H1 (cell line): Measurements from ENCODE around the gene ALDH1A3. TPM values are rescaled to one million over a fixed set of nuclear protein-coding genes. Genes with fewer than 3 reads are reported as not detected.

Experiments used
- ATF3 ChIP-seq: IDR thresholded peaks from 2 replicates; pipeline ENCODE4 v1.6.1; 2011; ENCODE audit warnings: low read depth, mild to moderate bottlenecking, low read length; ENCODE audit not compliant: insufficient read depth
- CHD7 ChIP-seq: fragments of 300-600 bp; sonication (generic); IDR thresholded peaks from 2 replicates; pipeline ENCODE4 v1.7.1; 2012; ENCODE audit warnings: low read length, moderate library complexity, mild to moderate bottlenecking, inconsistent platforms; ENCODE audit not compliant: insufficient replicate concordance
- GABPA ChIP-seq: IDR thresholded peaks from 2 replicates; pipeline ENCODE4 v1.6.1; 2011; ENCODE audit warnings: mild to moderate bottlenecking, low read length, moderate library complexity, borderline replicate concordance; ENCODE audit not compliant: insufficient read depth
- PHF8 ChIP-seq: fragments of 200-600 bp; sonication (generic); conservative IDR thresholded peaks from 2 replicates; pipeline ENCODE4 v1.7.1; 2012; ENCODE audit warnings: low read depth, mild to moderate bottlenecking, inconsistent platforms, low read length, moderate library complexity
- RAD21 ChIP-seq, 2 experiments: IDR thresholded peaks in 1 of 2; conservative IDR thresholded peaks in 1 of 2; 2 replicates each; pipeline ENCODE4 v1.6.1; 2011; ENCODE audit warnings: low read depth in 2 of 2, low read length in 2 of 2, improper control_type of control experiment in 1 of 2, inconsistent platforms in 1 of 2, mild to moderate bottlenecking in 1 of 2, moderate library complexity in 1 of 2
- SAP30 ChIP-seq: fragments of 300-600 bp; sonication (generic); IDR thresholded peaks from 2 replicates; pipeline ENCODE4 v1.7.1; 2012; ENCODE audit warnings: low read length, moderate library complexity, mild to moderate bottlenecking, inconsistent platforms; ENCODE audit not compliant: insufficient read depth, insufficient replicate concordance
- TAF7 ChIP-seq: optimal IDR thresholded peaks from 2 replicates; pipeline ENCODE3; 2011; ENCODE audit warnings: low read depth, mild to moderate bottlenecking, inconsistent platforms, low read length, moderate library complexity, borderline replicate concordance
- polyA plus RNA-seq, 7 experiments: library from polyadenylated mRNA; depleted of rRNA in 3 of 7; stranded (reverse) in 5 of 7; unstranded in 2 of 7; fragments of >200 nt in 5 of 7; fragments of 200-250 nt in 2 of 7; gene quantifications; 1 replicate in 5 of 7; 2 replicates in 1 of 7; 4 replicates in 1 of 7; pipeline versions ENCODE4 v1.2.1 to v1.2.3, GENCODE V29; 2011 to 2013; ENCODE audit warnings: missing spikeins in 2 of 7, mixed read lengths in 2 of 7
- total RNA-seq: library from RNA; stranded (reverse); fragmentation: NEBNext Ultra II Directional; extraction: Animal tissue kit (Norgen Biotek cat#: 25700); gene quantifications from 2 replicates; pipeline ENCODE4 v1.2.1, GENCODE V29; 2021

Gene ALDH1A3
- total and polyA plus RNA-seq, 2 of the 8 experiments (the other 6 are each of a cell fraction or from before 2014, with no cell fraction given) = 2.2 to 5.5 TPM

GRCh38 chr15:100911086-100911485 is 31.5 kb downstream of the ALDH1A3 start (continued):
- TF ChIP-seq CHD7 (no peak), RAD21 (IDR thresholded peaks at IDR 0.05 in 1 of 2, conservative IDR thresholded peaks at IDR 0.05 in 1 of 2; ENCODE audit: low read depth in 2 of 2, low read length in 2 of 2) (no peak), ATF3 (no peak), SAP30 (no peak), GABPA (no peak), TAF7 (no peak), PHF8 (no peak)
